ENCODE data around the gene BCKDHB. TPM values are rescaled to one million over a fixed set of nuclear protein-coding genes. Genes with fewer than 3 reads are reported as not detected.

BCKDHB gene
- total RNA-seq, 1 donor from 2014 or later: 16.6 TPM

- peaks cover 25% of the 10 kb centered on the region for H3K36me3 Mint-ChIP-seq (ENCODE audit: low read depth)
- H3K27ac Mint-ChIP-seq: no peak overlapping the region
- TF ChIP-seq, protein P1, sequence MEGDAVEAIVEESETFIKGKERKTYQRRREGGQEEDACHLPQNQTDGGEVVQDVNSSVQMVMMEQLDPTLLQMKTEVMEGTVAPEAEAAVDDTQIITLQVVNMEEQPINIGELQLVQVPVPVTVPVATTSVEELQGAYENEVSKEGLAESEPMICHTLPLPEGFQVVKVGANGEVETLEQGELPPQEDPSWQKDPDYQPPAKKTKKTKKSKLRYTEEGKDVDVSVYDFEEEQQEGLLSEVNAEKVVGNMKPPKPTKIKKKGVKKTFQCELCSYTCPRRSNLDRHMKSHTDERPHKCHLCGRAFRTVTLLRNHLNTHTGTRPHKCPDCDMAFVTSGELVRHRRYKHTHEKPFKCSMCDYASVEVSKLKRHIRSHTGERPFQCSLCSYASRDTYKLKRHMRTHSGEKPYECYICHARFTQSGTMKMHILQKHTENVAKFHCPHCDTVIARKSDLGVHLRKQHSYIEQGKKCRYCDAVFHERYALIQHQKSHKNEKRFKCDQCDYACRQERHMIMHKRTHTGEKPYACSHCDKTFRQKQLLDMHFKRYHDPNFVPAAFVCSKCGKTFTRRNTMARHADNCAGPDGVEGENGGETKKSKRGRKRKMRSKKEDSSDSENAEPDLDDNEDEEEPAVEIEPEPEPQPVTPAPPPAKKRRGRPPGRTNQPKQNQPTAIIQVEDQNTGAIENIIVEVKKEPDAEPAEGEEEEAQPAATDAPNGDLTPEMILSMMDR (IDR thresholded peaks at IDR 0.05): no peak
- DNase-seq (no peak), ATAC-seq (ENCODE audit: low read depth) (no peak)
- CTCF ChIA-PET: no interaction called here
- POLR2A ChIA-PET: no interaction called here
- H3K4me1 Mint-ChIP-seq: peaks cover 3% of the 10 kb centered on the region
- no peaks in the 10 kb centered on the region for H3K27me3 Mint-ChIP-seq
- no peaks in the 10 kb centered on the region for H3K9me3 Mint-ChIP-seq
- no peak overlapping the region for H3K4me3 Mint-ChIP-seq
- intact Hi-C loops (cut with micrococcal nuclease): no loop called here
Observed at GRCh38 chr6:80170433-80170832, 64.0 kb downstream of the BCKDHB start.

GRCh38 chr6:80173411-80173810 lies 66.9 kb downstream of the BCKDHB start:
- intact Hi-C loops (cut with micrococcal nuclease): no loop called here
- ATAC-seq (ENCODE audit: low read depth): no peak
- no peaks in the 10 kb centered on the region for H3K9me3 Mint-ChIP-seq
- H3K4me3 Mint-ChIP-seq: no peak overlapping the region
- TF ChIP-seq, protein P1 (IDR thresholded peaks at IDR 0.05): no peak
- peaks cover 22% of the 10 kb centered on the region for H3K36me3 Mint-ChIP-seq (ENCODE audit: low read depth)
- H3K27ac Mint-ChIP-seq: no peak overlapping the region
- CTCF ChIA-PET: no interaction called here
- POLR2A ChIA-PET: no interaction called here
- H3K27me3 Mint-ChIP-seq: no peaks in the 10 kb centered on the region
- no peaks in the 10 kb centered on the region for H3K4me1 Mint-ChIP-seq
- DNase-seq: no peak

DNA sequence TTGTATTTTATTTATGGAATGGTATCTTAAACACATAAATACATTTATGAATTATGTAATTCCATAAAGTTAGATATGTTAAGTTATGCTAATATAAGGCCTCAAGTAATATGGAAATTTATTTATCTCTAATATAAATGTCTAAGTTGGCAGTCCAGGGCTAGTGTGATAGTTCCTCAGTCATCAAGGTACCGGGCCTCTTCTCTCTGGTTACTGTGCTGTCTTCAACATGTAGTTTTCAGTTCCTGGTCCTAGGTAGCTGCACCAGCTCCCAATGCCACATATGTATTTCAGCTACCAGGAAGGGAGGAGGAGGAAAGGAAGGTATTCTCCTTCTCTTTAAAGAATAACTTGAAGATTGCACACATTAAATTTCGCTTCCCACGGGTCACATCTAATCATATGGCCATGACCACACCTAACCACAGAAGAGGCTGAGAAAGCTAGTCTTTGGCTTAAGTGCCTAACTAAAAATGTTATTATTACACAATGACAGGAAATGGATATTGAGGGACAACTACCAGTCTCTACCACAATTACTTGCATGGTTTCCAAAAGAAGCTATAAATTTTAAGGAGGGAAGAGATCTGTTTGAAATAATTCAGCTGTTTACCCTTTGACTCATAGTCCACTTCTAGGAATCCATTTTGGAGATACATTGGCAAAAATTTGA lies 68.6 kb downstream of the BCKDHB start:
- intact Hi-C loops (cut with micrococcal nuclease): no loop called here
- no peaks in the 10 kb centered on the region for H3K27me3 Mint-ChIP-seq
- H3K27ac Mint-ChIP-seq: no peak overlapping the region
- H3K4me3 Mint-ChIP-seq: no peak overlapping the region
- no peak for DNase-seq
- TF ChIP-seq, protein P1 (IDR thresholded peaks at IDR 0.05): no peak
- ChIA-PET POLR2A (no interaction called here), CTCF (no interaction called here)
- no peak for ATAC-seq (ENCODE audit: low read depth)
- peaks cover 17% of the 10 kb centered on the region for H3K36me3 Mint-ChIP-seq (ENCODE audit: low read depth)
- H3K4me1 Mint-ChIP-seq: no peaks in the 10 kb centered on the region
- H3K9me3 Mint-ChIP-seq: no peaks in the 10 kb centered on the region

- peaks cover 5% of the 10 kb centered on the region for H3K9me3 Mint-ChIP-seq
- ChIA-PET POLR2A (no interaction called here), CTCF (no interaction called here)
- no peaks in the 10 kb centered on the region for H3K27me3 Mint-ChIP-seq
- DNase-seq: no peak
- no peak overlapping the region for H3K27ac Mint-ChIP-seq
- H3K4me3 Mint-ChIP-seq: no peak overlapping the region
- no peaks in the 10 kb centered on the region for H3K4me1 Mint-ChIP-seq
- TF ChIP-seq, protein P1 (IDR thresholded peaks at IDR 0.05): no peak
- intact Hi-C loops (cut with micrococcal nuclease): no loop called here
- no peak for ATAC-seq (ENCODE audit: low read depth)
- H3K36me3 Mint-ChIP-seq (ENCODE audit: low read depth): peaks cover 7% of the 10 kb centered on the region
Observed at GRCh38 chr6:80179695-80180094, 73.2 kb downstream of the BCKDHB start.

GRCh38 chr6:80181352-80182081 lies 75.0 kb downstream of the BCKDHB start:
- DNase-seq (no peak), ATAC-seq (ENCODE audit: low read depth) (no peak)
- ChIA-PET CTCF (no interaction called here), POLR2A (no interaction called here)
- H3K4me3 Mint-ChIP-seq: no peak overlapping the region
- H3K4me1 Mint-ChIP-seq: no peaks in the 10 kb centered on the region
- no peaks in the 10 kb centered on the region for H3K27me3 Mint-ChIP-seq
- H3K9me3 Mint-ChIP-seq: peaks cover 12% of the 10 kb centered on the region
- intact Hi-C loops (cut with micrococcal nuclease): no loop called here
- TF ChIP-seq, protein P1 (IDR thresholded peaks at IDR 0.05): no peak
- H3K36me3 Mint-ChIP-seq (ENCODE audit: low read depth): peaks cover 16% of the 10 kb centered on the region
- no peak overlapping the region for H3K27ac Mint-ChIP-seq
